H9 (cell line): ENCODE results near the gene SOS1. TPM values are rescaled to one million over a fixed set of nuclear protein-coding genes. Genes with fewer than 3 reads are reported as not detected.

Source experiments
- DNase-seq: peaks from one replicate; pipeline ENCODE4 v3.0.0-alpha.2; 2017
- H2AFZ ChIP-seq: one replicate; pipeline ENCODE4 v1.6.1; 2013; ENCODE audit warnings: mild to moderate bottlenecking, low read length, control low read depth, moderate library complexity
- H2AK5ac ChIP-seq: 2 replicates; pipeline ENCODE4 v1.6.1; 2013; ENCODE audit warnings: low read length, control low read depth, mixed read lengths; ENCODE audit not compliant: insufficient read length
- H2BK120ac ChIP-seq: one replicate; pipeline ENCODE4 v1.6.1; 2013; ENCODE audit warnings: low read depth, mild to moderate bottlenecking, low read length, control low read depth, inconsistent platforms; ENCODE audit not compliant: poor library complexity, severe bottlenecking
- H2BK12ac ChIP-seq: 2 replicates; pipeline ENCODE4 v1.6.1; 2013; ENCODE audit warnings: low read length, control low read depth, mixed read lengths, low read depth; ENCODE audit not compliant: insufficient read length
- H2BK15ac ChIP-seq: 2 replicates; pipeline ENCODE4 v1.6.1; 2013; ENCODE audit warnings: low read depth, low read length, control low read depth
- H2BK20ac ChIP-seq: one replicate; pipeline ENCODE4 v1.6.1; 2013; ENCODE audit warnings: low read depth, mild to moderate bottlenecking, low read length, control low read depth, inconsistent platforms; ENCODE audit not compliant: poor library complexity, severe bottlenecking
- H2BK5ac ChIP-seq: 2 replicates; pipeline ENCODE4 v1.6.1; 2013; ENCODE audit warnings: low read length, control low read depth, mixed read lengths; ENCODE audit not compliant: insufficient read length
- H3K14ac ChIP-seq: 2 replicates; pipeline ENCODE4 v1.6.1; 2013; ENCODE audit warnings: low read length, control low read depth; ENCODE audit not compliant: insufficient read depth
- H3K18ac ChIP-seq: 2 replicates; pipeline ENCODE4 v1.6.1; 2013; ENCODE audit warnings: low read depth, mild to moderate bottlenecking, mixed read lengths, low read length, control low read depth; ENCODE audit not compliant: insufficient read length
- H3K23ac ChIP-seq: 2 replicates; pipeline ENCODE4 v1.6.1; 2013; ENCODE audit warnings: low read length, control low read depth, mixed read lengths, low read depth; ENCODE audit not compliant: insufficient read length
- H3K23me2 ChIP-seq: 2 replicates; pipeline ENCODE4 v1.6.1; 2013; ENCODE audit warnings: low read depth, mild to moderate bottlenecking, mixed read lengths, low read length, control low read depth; ENCODE audit not compliant: insufficient read length, poor library complexity, severe bottlenecking
- H3K27ac ChIP-seq: 2 replicates; pipeline ENCODE4 v1.5.1; 2013; ENCODE audit warnings: low read length, control low read depth, mixed read lengths, low read depth; ENCODE audit not compliant: insufficient read length
- H3K27me3 ChIP-seq: 2 replicates; pipeline ENCODE4 v1.6.1; 2013; ENCODE audit warnings: low read length, control low read depth, inconsistent platforms; ENCODE audit not compliant: insufficient read depth
- H3K4ac ChIP-seq: 2 replicates; pipeline ENCODE4 v1.6.1; 2013; ENCODE audit warnings: low read depth, mild to moderate bottlenecking, control low read depth, inconsistent platforms, low read length, moderate library complexity
- H3K4me1 ChIP-seq: 2 replicates; pipeline ENCODE4 v1.6.1; 2013; ENCODE audit warnings: low read length, control low read depth, inconsistent platforms; ENCODE audit not compliant: insufficient read depth
- H3K4me2 ChIP-seq: 2 replicates; pipeline ENCODE4 v1.6.1; 2013; ENCODE audit warnings: low read length, control low read depth, mixed read lengths; ENCODE audit not compliant: insufficient read length, insufficient read depth
- H3K56ac ChIP-seq: 2 replicates; pipeline ENCODE4 v1.6.1; 2013; ENCODE audit warnings: low read depth, mild to moderate bottlenecking, mixed read lengths, low read length, control low read depth; ENCODE audit not compliant: insufficient read length
- H3K79me1 ChIP-seq: 2 replicates; pipeline ENCODE4 v1.6.1; 2013; ENCODE audit warnings: low read depth, mild to moderate bottlenecking, moderate library complexity, low read length, control low read depth, inconsistent platforms; ENCODE audit not compliant: insufficient read depth, poor library complexity, severe bottlenecking
- H3K79me2 ChIP-seq: 2 replicates; pipeline ENCODE4 v1.6.1; 2013; ENCODE audit warnings: low read length, control low read depth, inconsistent platforms; ENCODE audit not compliant: insufficient read depth
- H3K9ac ChIP-seq: 2 replicates; pipeline ENCODE4 v1.6.1; 2013; ENCODE audit warnings: low read length, control low read depth, mixed read lengths; ENCODE audit not compliant: insufficient read length; ENCODE audit errors: extremely low read depth
- H3K9me3 ChIP-seq: one replicate; pipeline ENCODE4 v1.6.1; 2013; ENCODE audit warnings: low read depth, low read length, inconsistent platforms; ENCODE audit not compliant: control insufficient read depth
- H3T11ph ChIP-seq: one replicate; pipeline ENCODE4 v1.6.1; 2013; ENCODE audit warnings: mild to moderate bottlenecking, low read length, control low read depth, inconsistent platforms
- H4K20me1 ChIP-seq: one replicate; pipeline ENCODE4 v1.6.1; 2013; ENCODE audit not compliant: control insufficient read depth, insufficient read length, insufficient read depth
- H4K5ac ChIP-seq: 2 replicates; pipeline ENCODE4 v1.6.1; 2013; ENCODE audit warnings: low read depth, mild to moderate bottlenecking, mixed read lengths, low read length, control low read depth; ENCODE audit not compliant: insufficient read length
- H4K8ac ChIP-seq: replicated peaks from 2 replicates; pipeline ENCODE4 v1.6.1; 2013; ENCODE audit warnings: low read length, control low read depth, mixed read lengths, low read depth; ENCODE audit not compliant: insufficient read length
- H4K91ac ChIP-seq: 2 replicates; pipeline ENCODE4 v1.6.1; 2013; ENCODE audit warnings: low read depth, mild to moderate bottlenecking, moderate library complexity, mixed read lengths, low read length, control low read depth; ENCODE audit not compliant: insufficient read length
- H3K27ac Mint-ChIP-seq, 3 experiments: 2 replicates in 2 of 3; 3 replicates in 1 of 3; pipeline ENCODE4 v1.8.0; 2020 to 2021; ENCODE audit warnings: mixed read lengths in 3 of 3, mild to moderate bottlenecking in 1 of 3, moderate library complexity in 1 of 3
- H3K27me3 Mint-ChIP-seq: 2 replicates; pipeline ENCODE4 v1.8.0; 2021; ENCODE audit warnings: low read depth, mild to moderate bottlenecking, moderate library complexity, mixed read lengths
- H3K36me3 Mint-ChIP-seq, 3 experiments: 2 replicates in 2 of 3; 3 replicates in 1 of 3; pipeline ENCODE4 v1.8.0; 2020 to 2021; ENCODE audit warnings: low read depth in 3 of 3, mixed read lengths in 3 of 3; ENCODE audit not compliant: insufficient read depth in 1 of 3
- H3K4me1 Mint-ChIP-seq, 2 experiments: 2 replicates each; pipeline ENCODE4 v1.8.0; 2020; ENCODE audit warnings: mixed read lengths in 2 of 2
- H3K4me3 Mint-ChIP-seq, 2 experiments: 2 replicates in 1 of 2; 3 replicates in 1 of 2; pipeline ENCODE4 v1.8.0; 2020 to 2021; ENCODE audit warnings: mild to moderate bottlenecking in 2 of 2, mixed read lengths in 2 of 2, moderate library complexity in 1 of 2
- H3K9me3 Mint-ChIP-seq, 2 experiments: 2 replicates in 1 of 2; 3 replicates in 1 of 2; pipeline ENCODE4 v1.8.0; 2020; ENCODE audit warnings: mild to moderate bottlenecking in 2 of 2, mixed read lengths in 2 of 2, moderate library complexity in 1 of 2
- CTCF ChIP-seq: fragments of 200-600 bp; sonication (generic); conservative IDR thresholded peaks from 3 replicates; pipeline ENCODE4 v1.8.0; 2021; ENCODE audit warnings: antibody characterized with exemption, mild to moderate bottlenecking
- WGBS: extraction: QIAGEN DNeasy Blood & Tissue Kit; methylation state at CpG from one replicate; pipeline ENCODE4 v1.1.7; 2013; ENCODE audit warnings: missing lambda C conversion rate, low lambda C conversion rate, mixed read lengths; ENCODE audit not compliant: insufficient read length; ENCODE audit errors: extremely low coverage; 5-methylcytosine and 5-hydroxymethylcytosine counted together
- total RNA-seq: library from RNA; stranded (reverse); gene quantifications from 2 replicates; pipeline ENCODE4 v1.2.1, GENCODE V29; 2021

Gene SOS1
- total RNA-seq, 1 experiment from 2014 or later = 35.8 TPM

DNA sequence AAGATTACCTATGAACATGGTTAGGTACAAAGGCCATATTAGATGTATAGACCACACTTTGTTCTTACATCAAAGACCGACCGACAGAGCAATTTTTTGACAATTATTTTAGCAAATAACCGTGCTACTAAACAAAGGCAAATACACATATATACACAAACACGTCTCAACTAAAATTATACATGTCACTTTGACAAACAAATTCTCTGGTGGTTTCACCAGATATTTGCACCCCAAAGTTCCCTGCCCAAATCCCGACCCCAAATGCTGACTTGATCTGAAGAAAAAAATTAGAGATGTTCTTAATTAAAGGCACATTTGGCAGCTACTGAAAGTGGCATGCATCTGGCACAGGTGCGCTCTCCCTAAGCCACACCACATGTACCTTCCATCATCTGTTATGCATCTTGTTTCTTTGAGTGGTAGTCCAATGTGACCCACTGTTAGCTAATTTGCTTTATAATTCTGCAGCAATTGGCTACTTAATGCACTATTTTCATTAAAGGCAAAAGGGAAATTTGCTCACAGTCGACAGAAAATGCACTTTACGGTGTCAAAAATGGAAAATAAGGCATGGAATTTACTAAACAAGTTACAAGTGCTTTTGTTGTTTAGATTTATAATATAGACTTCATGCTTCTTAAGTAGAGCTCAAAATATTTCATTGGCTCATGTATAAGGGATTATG is 139.0 kb downstream of the SOS1 start:
- Mint-ChIP-seq H3K4me1 (peaks cover 11 to 15% of the 10 kb centered on the region in 2 experiments), H3K4me3 (no peak overlapping the region), H3K27me3 (no peaks in the 10 kb centered on the region), H3K9me3 (no peaks in the 10 kb centered on the region), H3K36me3 (peaks cover 5 to 12% (median 8%) of the 10 kb centered on the region in 3 experiments; a peak in 6 of 7 replicates), H3K27ac (no peak overlapping the region)
- H3K79me1 ChIP-seq = no peaks in the 10 kb centered on the region
- H3T11ph ChIP-seq = no peak overlapping the region
- H3K4me2 ChIP-seq = no peak overlapping the region
- DNase-seq = no peak
- H4K20me1 ChIP-seq = no peaks in the 10 kb centered on the region
- peaks cover 2% of the 10 kb centered on the region; the same call in 1 of the 2 replicates for H3K4me1 ChIP-seq
- H3K23ac ChIP-seq = no peak overlapping the region
- no peak overlapping the region for H2BK120ac ChIP-seq
- WGBS = 100% methylated on average over 1 of the region's 8 CpGs
- H2BK12ac ChIP-seq = no peak overlapping the region
- no peak overlapping the region for H2BK5ac ChIP-seq
- no peak overlapping the region for H3K14ac ChIP-seq
- no peak overlapping the region for H2AFZ ChIP-seq
- H2BK15ac ChIP-seq = no peak overlapping the region
- no peaks in the 10 kb centered on the region for H3K27me3 ChIP-seq
- H4K8ac ChIP-seq = no peak overlapping the region
- H4K91ac ChIP-seq = no peak overlapping the region
- no peaks in the 10 kb centered on the region for H3K23me2 ChIP-seq
- no peak overlapping the region for H2AK5ac ChIP-seq
- H3K18ac ChIP-seq = no peak overlapping the region
- H3K9ac ChIP-seq = no peak overlapping the region
- H3K9me3 ChIP-seq = no peaks in the 10 kb centered on the region
- H3K56ac ChIP-seq = no peak overlapping the region
- TF ChIP-seq CTCF = no peak
- no peak overlapping the region for H3K27ac ChIP-seq
- no peak overlapping the region for H3K4ac ChIP-seq
- H4K5ac ChIP-seq = no peak overlapping the region
- no peaks in the 10 kb centered on the region for H3K79me2 ChIP-seq
- no peak overlapping the region for H2BK20ac ChIP-seq
